ENCODE measurements around the gene RNF133.

The RNF133 gene

GRCh38 chr7:122719010-122719578 is 20.2 kb upstream of the RNF133 start:
- no peaks in the 10 kb centered on the region for H3K4me1 ChIP-seq (ENCODE audit: control insufficient read depth in 5 of 5, insufficient read depth in 5 of 5, low read length in 5 of 5)
- no peak overlapping the region for H3K27ac ChIP-seq (ENCODE audit: low read depth, low read length)
- no peaks in the 10 kb centered on the region for H3K9me3 ChIP-seq (ENCODE audit: control insufficient read depth in 5 of 5, low read length in 5 of 5)
- no peak overlapping the region for H3K4me3 ChIP-seq (ENCODE audit: low read depth in 1 of 5, low read length in 5 of 5)
- H3K27me3 ChIP-seq (ENCODE audit: control insufficient read depth in 5 of 5, insufficient read depth in 4 of 5, low read length in 5 of 5), result no peaks in the 10 kb centered on the region
- no peaks in the 10 kb centered on the region for H3K36me3 ChIP-seq (ENCODE audit: control insufficient read depth in 5 of 5, insufficient read depth in 5 of 5, low read length in 5 of 5)
- no peak overlapping the region for H3K9ac ChIP-seq (ENCODE audit: low read length in 5 of 5)

- Histone ChIP-seq H3K27ac (ENCODE audit: low read depth, low read length) (no peak overlapping the region), H3K4me1 (ENCODE audit: control insufficient read depth in 5 of 5, insufficient read depth in 5 of 5, low read length in 5 of 5) (no peaks in the 10 kb centered on the region), H3K4me3 (ENCODE audit: low read depth in 1 of 5, low read length in 5 of 5) (no peak overlapping the region), H3K27me3 (ENCODE audit: control insufficient read depth in 5 of 5, insufficient read depth in 4 of 5, low read length in 5 of 5) (no peaks in the 10 kb centered on the region), H3K36me3 (ENCODE audit: control insufficient read depth in 5 of 5, insufficient read depth in 5 of 5, low read length in 5 of 5) (no peaks in the 10 kb centered on the region), H3K9ac (ENCODE audit: low read length in 5 of 5) (no peak overlapping the region), H3K9me3 (ENCODE audit: control insufficient read depth in 5 of 5, low read length in 5 of 5) (no peaks in the 10 kb centered on the region)
Observed at GRCh38 chr7:122717356-122718089, 18.6 kb upstream of the RNF133 start.

- Histone ChIP-seq H3K27ac (ENCODE audit: low read depth, low read length) (no peak overlapping the region), H3K9me3 (ENCODE audit: control insufficient read depth in 5 of 5, low read length in 5 of 5) (no peaks in the 10 kb centered on the region), H3K36me3 (ENCODE audit: control insufficient read depth in 5 of 5, insufficient read depth in 5 of 5, low read length in 5 of 5) (no peaks in the 10 kb centered on the region), H3K4me3 (ENCODE audit: low read depth in 1 of 5, low read length in 5 of 5) (no peak overlapping the region), H3K27me3 (ENCODE audit: control insufficient read depth in 5 of 5, insufficient read depth in 4 of 5, low read length in 5 of 5) (no peaks in the 10 kb centered on the region), H3K4me1 (ENCODE audit: control insufficient read depth in 5 of 5, insufficient read depth in 5 of 5, low read length in 5 of 5) (no peaks in the 10 kb centered on the region), H3K9ac (ENCODE audit: low read length in 5 of 5) (no peak overlapping the region)
Observed at GRCh38 chr7:122715183-122715582, 16.3 kb upstream of the RNF133 start.

GRCh38 chr7:122710916-122711315 is 12.0 kb upstream of the RNF133 start:
- H3K27ac ChIP-seq (ENCODE audit: low read depth, low read length), result no peak overlapping the region
- H3K27me3 ChIP-seq (ENCODE audit: control insufficient read depth in 5 of 5, insufficient read depth in 4 of 5, low read length in 5 of 5), result no peaks in the 10 kb centered on the region
- H3K9ac ChIP-seq (ENCODE audit: low read length in 5 of 5), result no peak overlapping the region
- no peaks in the 10 kb centered on the region for H3K4me1 ChIP-seq (ENCODE audit: control insufficient read depth in 5 of 5, insufficient read depth in 5 of 5, low read length in 5 of 5)
- no peaks in the 10 kb centered on the region for H3K9me3 ChIP-seq (ENCODE audit: control insufficient read depth in 5 of 5, low read length in 5 of 5)
- no peaks in the 10 kb centered on the region for H3K36me3 ChIP-seq (ENCODE audit: control insufficient read depth in 5 of 5, insufficient read depth in 5 of 5, low read length in 5 of 5)
- H3K4me3 ChIP-seq (ENCODE audit: low read depth in 1 of 5, low read length in 5 of 5), result no peak overlapping the region

GRCh38 chr7:122709930-122710646 is 11.2 kb upstream of the RNF133 start:
- H3K27me3 ChIP-seq (ENCODE audit: control insufficient read depth in 5 of 5, insufficient read depth in 4 of 5, low read length in 5 of 5), result no peaks in the 10 kb centered on the region
- no peaks in the 10 kb centered on the region for H3K9me3 ChIP-seq (ENCODE audit: control insufficient read depth in 5 of 5, low read length in 5 of 5)
- H3K4me1 ChIP-seq (ENCODE audit: control insufficient read depth in 5 of 5, insufficient read depth in 5 of 5, low read length in 5 of 5), result no peaks in the 10 kb centered on the region
- no peak overlapping the region for H3K4me3 ChIP-seq (ENCODE audit: low read depth in 1 of 5, low read length in 5 of 5)
- no peaks in the 10 kb centered on the region for H3K36me3 ChIP-seq (ENCODE audit: control insufficient read depth in 5 of 5, insufficient read depth in 5 of 5, low read length in 5 of 5)
- no peak overlapping the region for H3K9ac ChIP-seq (ENCODE audit: low read length in 5 of 5)
- H3K27ac ChIP-seq (ENCODE audit: low read depth, low read length), result no peak overlapping the region

DNA sequence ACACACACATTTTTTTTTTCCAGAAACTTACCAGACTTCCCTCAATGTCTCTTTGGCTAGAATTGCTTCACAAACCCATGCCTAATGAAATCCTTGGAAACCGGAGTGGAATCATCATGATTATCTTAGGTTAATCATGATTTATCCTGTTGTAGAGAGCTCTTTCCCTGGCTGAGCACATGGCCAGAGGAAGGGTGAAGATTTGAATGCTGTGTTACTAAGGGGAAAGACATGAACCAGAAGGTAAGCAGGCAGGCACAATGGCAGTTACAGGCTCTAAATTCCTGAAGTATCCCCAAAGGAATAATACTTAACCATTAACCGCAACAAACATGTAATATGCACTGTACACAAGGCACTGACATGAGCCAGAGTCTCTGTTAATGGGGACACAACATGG is 7.9 kb upstream of the RNF133 start:
- Histone ChIP-seq H3K36me3 (ENCODE audit: control insufficient read depth in 5 of 5, insufficient read depth in 5 of 5, low read length in 5 of 5) (no peaks in the 10 kb centered on the region), H3K27ac (ENCODE audit: low read depth, low read length) (no peak overlapping the region), H3K4me1 (ENCODE audit: control insufficient read depth in 5 of 5, insufficient read depth in 5 of 5, low read length in 5 of 5) (no peaks in the 10 kb centered on the region), H3K9ac (ENCODE audit: low read length in 5 of 5) (no peak overlapping the region), H3K4me3 (ENCODE audit: low read depth in 1 of 5, low read length in 5 of 5) (no peak overlapping the region), H3K27me3 (ENCODE audit: control insufficient read depth in 5 of 5, insufficient read depth in 4 of 5, low read length in 5 of 5) (no peaks in the 10 kb centered on the region), H3K9me3 (ENCODE audit: control insufficient read depth in 5 of 5, low read length in 5 of 5) (peaks cover 0 to 3% (median 0%) of the 10 kb centered on the region in 5 donors)

DNA sequence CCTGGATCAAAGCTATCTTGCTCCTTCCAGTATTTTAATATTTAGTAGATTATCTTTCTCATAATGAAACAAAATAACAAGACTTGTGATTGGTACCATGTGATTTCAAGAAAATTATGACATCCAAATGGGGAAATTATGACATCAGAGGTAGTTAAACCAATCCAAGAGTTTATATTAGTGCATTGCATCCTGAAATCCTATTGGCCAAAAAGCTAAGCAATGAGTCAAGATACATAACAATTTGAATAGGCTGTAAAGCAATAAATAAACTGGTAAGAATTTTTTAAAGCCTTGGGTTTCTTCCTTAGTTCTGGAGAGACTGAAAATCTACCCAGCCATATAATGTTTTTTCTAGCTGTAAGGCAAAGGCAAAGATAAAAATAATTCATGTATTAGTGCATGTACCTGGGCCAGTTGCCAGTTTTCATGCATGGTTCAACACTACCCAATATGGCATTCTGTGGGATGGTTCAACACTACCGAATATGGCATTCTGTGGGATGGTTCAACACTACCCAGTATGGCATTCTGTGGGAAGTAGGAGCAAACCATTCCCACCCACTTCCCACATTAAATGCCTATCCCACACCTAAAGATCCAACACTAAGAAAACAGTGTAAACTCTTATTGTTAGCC is 4.1 kb upstream of the RNF133 start, which contains the start of gene RNF148:
TSS of gene RNF148 (minus strand) at position 51 of the 639 bp plus-strand sequence. CDS start 172 bp downstream, outside the sequence.
- Histone ChIP-seq H3K9me3 (ENCODE audit: control insufficient read depth in 5 of 5, low read length in 5 of 5) (peaks cover 0 to 3% (median 0%) of the 10 kb centered on the region in 5 donors), H3K9ac (ENCODE audit: low read length in 5 of 5) (no peak within 1 kb of the TSS), H3K27ac (ENCODE audit: low read depth, low read length) (no peak within 1 kb of the TSS), H3K4me1 (ENCODE audit: control insufficient read depth in 5 of 5, insufficient read depth in 5 of 5, low read length in 5 of 5) (no peaks in the 10 kb centered on the region), H3K36me3 (ENCODE audit: control insufficient read depth in 5 of 5, insufficient read depth in 5 of 5, low read length in 5 of 5) (no peaks in the 10 kb centered on the region), H3K4me3 (ENCODE audit: low read depth in 1 of 5, low read length in 5 of 5) (no peak within 1 kb of the TSS), H3K27me3 (ENCODE audit: control insufficient read depth in 5 of 5, insufficient read depth in 4 of 5, low read length in 5 of 5) (no peaks in the 10 kb centered on the region)

DNA sequence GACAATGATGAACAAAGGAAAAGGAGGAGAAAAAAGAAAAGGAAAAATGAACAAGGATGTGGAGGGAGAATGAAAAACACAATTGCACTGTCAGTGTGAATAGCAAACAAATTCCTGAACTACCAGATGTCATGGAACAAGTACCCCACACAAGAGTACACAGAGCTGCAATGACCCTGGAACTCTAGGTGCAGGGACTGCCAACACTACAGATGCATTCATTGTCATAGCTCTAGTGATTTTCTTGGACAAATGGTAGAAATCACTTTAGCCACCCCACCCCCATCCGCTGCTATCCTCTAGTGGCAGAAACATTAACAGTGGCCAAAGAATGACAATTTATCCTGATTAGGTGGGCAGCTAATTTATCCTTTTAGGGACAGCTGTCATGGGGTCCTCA is 3.1 kb downstream of the RNF133 start:
- H3K27ac ChIP-seq (ENCODE audit: low read depth, low read length), result no peak overlapping the region
- H3K36me3 ChIP-seq (ENCODE audit: control insufficient read depth in 5 of 5, insufficient read depth in 5 of 5, low read length in 5 of 5), result no peaks in the 10 kb centered on the region
- H3K4me3 ChIP-seq (ENCODE audit: low read depth in 1 of 5, low read length in 5 of 5), result no peak overlapping the region
- H3K27me3 ChIP-seq (ENCODE audit: control insufficient read depth in 5 of 5, insufficient read depth in 4 of 5, low read length in 5 of 5), result no peaks in the 10 kb centered on the region
- no peaks in the 10 kb centered on the region for H3K9me3 ChIP-seq (ENCODE audit: control insufficient read depth in 5 of 5, low read length in 5 of 5)
- H3K9ac ChIP-seq (ENCODE audit: low read length in 5 of 5), result no peak overlapping the region
- no peaks in the 10 kb centered on the region for H3K4me1 ChIP-seq (ENCODE audit: control insufficient read depth in 5 of 5, insufficient read depth in 5 of 5, low read length in 5 of 5)

DNA sequence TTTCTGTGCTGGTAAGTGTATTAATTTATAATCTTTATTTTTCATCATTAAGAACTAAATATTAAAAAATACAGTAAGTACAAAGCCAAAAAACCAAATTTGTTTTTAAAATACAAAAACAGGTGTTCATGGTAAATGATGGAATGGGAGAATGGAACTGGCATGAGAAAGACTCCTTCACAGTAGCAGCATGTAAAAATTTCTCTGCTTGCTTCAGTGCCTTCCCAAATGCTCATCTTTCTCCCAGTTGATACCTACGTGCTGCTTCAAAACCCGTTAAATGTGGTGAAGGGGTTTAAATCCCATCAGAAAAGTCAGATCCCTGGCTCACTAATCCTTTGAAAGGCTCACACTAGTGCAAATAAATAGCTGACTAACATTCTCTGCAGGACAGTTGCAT is 4.2 kb downstream of the RNF133 start:
- H3K4me1 ChIP-seq (ENCODE audit: control insufficient read depth in 5 of 5, insufficient read depth in 5 of 5, low read length in 5 of 5), result no peaks in the 10 kb centered on the region
- no peak overlapping the region for H3K9ac ChIP-seq (ENCODE audit: low read length in 5 of 5)
- H3K4me3 ChIP-seq (ENCODE audit: low read depth in 1 of 5, low read length in 5 of 5), result no peak overlapping the region
- no peaks in the 10 kb centered on the region for H3K36me3 ChIP-seq (ENCODE audit: control insufficient read depth in 5 of 5, insufficient read depth in 5 of 5, low read length in 5 of 5)
- H3K27ac ChIP-seq (ENCODE audit: low read depth, low read length), result no peak overlapping the region
- no peaks in the 10 kb centered on the region for H3K27me3 ChIP-seq (ENCODE audit: control insufficient read depth in 5 of 5, insufficient read depth in 4 of 5, low read length in 5 of 5)
- no peaks in the 10 kb centered on the region for H3K9me3 ChIP-seq (ENCODE audit: control insufficient read depth in 5 of 5, low read length in 5 of 5)
